GM21529 (cell line): ENCODE data around the gene CALHM4.

ENCODE experiments used
- ATAC-seq: cut with Tn5 transposase; IDR thresholded peaks from one replicate; pipeline ENCODE4 v1.9.1; 2021; ENCODE audit not compliant: unreplicated experiment

CALHM4 gene, protein sequence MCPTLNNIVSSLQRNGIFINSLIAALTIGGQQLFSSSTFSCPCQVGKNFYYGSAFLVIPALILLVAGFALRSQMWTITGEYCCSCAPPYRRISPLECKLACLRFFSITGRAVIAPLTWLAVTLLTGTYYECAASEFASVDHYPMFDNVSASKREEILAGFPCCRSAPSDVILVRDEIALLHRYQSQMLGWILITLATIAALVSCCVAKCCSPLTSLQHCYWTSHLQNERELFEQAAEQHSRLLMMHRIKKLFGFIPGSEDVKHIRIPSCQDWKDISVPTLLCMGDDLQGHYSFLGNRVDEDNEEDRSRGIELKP

GRCh38 chr6:116553451-116553850 is at the start of gene CALHM4:
CALHM4 (plus strand) TSS chr6:116553751; CDS start chr6:116553794, 43 bp downstream.
- no peak for ATAC-seq

DNA sequence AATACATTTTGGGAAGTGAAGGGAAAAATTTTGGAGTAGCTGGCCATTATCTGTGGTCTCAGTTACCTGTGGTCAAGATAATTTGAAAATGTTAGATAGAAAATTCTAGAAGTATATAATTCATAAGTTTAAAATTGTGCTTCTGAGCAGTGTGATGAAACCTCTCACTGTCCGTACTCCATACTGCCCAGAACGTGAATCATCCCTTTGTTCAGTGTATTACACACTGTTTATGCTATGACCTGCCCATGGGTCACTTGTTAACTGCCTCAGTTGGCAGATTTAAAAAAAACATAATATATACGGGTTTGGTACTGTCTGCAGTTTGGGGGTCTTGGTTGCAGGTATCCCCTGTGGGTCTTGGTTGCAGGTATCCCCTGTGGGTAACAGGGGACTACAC is 46.2 kb upstream of the CALHM4 start:
- no peak for ATAC-seq

GRCh38 chr6:116508527-116508926 is 45.0 kb upstream of the CALHM4 start:
- ATAC-seq: no peak

DNA sequence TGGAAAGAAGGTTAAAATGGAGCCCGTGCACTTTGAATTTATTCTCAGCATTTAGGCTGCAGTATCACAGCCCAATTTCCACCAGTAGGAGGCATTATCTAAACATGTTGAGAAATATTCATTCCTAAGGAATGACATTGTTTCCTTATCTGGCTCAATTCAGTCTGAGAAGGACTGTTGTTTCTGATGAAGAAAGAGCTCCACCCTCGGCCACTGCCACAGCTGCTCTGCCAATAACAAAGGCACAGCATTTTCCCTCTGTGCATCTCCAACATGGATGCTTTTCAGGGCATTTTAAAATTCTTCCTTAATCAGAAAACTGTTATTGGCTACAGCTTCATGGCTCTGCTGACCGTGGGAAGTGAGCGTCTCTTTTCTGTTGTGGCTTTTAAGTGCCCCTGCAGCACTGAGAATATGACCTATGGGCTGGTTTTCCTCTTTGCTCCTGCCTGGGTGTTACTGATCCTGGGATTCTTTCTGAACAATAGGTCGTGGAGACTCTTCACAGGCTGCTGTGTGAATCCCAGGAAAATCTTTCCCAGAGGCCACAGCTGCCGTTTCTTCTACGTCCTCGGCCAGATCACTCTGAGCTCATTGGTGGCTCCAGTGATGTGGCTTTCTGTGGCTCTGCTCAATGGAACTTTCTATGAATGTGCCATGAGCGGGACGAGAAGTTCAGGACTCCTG is 42.0 kb upstream of the CALHM4 start, which contains the start of gene CALHM5:
CALHM5 (plus strand) TSS at position 216 of the 687 bp plus-strand sequence; CDS start at position 274, 58 bp downstream.
- ATAC-seq: no peak

DNA sequence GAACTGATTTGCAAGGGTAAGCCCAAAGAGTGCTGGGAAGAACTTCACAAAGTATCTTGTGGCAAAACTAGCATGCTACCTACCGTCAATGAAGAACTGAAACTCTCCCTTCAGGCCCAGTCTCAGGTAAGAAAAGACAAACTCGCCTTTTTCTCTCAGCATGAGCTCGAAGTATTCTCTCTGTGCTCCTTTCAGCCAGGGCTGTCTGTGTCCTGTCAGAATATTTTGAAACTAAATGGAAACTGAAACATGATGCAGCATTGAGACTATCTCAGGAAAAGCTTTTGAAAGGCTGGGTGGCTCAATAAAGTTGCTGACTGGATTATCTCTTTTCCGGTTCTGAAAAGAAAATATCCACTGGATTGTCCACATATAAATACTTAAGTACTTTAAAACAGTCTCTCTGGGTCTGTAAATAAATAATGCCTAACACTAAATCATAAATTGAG is 41.4 kb upstream of the CALHM4 start:
- ATAC-seq: peak; percentile 93

GRCh38 chr6:116512734-116513133 is 40.8 kb upstream of the CALHM4 start:
- no peak for ATAC-seq

DNA sequence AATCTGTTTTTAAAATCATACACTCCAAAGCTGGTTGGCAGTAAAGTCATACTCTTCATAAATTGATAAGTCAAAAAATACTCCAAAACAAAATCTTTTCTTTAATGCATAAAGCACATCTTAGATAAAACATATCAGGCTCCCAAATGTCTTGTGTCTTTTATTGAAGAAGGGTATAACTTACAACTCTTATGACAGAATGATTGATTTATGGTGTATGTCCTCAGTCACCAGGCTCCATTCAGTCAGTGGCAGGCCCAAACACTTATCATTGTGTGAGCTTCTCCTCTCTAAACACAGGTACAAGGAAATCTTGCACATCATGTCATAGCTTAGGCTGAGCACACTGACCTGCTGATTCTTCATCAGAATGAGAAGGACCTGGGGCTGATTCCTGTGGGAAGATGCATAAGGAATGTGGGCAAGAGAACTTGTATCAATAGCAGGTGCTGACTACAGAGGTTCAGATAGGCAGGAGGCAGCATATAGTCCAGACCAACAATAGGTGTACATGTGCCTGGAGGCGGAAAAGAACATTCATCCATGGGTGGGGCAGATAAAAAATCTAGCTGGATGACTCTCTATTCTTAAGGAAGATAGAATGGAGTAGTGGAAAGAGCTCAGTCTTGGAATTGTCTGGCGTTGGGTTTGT is 40.2 kb upstream of the CALHM4 start:
- ATAC-seq: no peak

DNA sequence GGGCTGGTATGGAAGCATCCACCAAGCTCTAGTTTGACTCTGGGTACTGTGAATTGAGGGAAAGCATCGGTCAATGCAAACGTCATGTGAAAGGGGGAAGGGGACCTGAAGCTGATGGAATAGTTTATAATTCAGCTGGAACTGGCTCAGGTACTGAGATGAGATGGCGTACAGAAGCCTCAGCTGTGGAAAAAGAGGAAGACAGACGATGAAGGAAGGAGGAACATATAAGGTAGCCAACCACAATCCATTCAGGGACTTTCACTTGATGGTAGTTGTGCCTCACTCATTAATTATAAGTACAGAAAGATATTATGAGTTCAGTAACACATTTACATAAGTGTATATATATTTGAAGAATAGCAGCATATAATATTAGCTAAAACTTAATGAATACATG is 39.4 kb upstream of the CALHM4 start:
- no peak for ATAC-seq

GRCh38 chr6:116515141-116515540 is 38.4 kb upstream of the CALHM4 start:
- ATAC-seq: no peak

GRCh38 chr6:116518621-116519368 is 34.8 kb upstream of the CALHM4 start:
- no peak for ATAC-seq

GRCh38 chr6:116522896-116523295 is 30.7 kb upstream of the CALHM4 start:
- ATAC-seq: no peak

GRCh38 chr6:116524236-116524635 is 29.3 kb upstream of the CALHM4 start:
- no peak for ATAC-seq

DNA sequence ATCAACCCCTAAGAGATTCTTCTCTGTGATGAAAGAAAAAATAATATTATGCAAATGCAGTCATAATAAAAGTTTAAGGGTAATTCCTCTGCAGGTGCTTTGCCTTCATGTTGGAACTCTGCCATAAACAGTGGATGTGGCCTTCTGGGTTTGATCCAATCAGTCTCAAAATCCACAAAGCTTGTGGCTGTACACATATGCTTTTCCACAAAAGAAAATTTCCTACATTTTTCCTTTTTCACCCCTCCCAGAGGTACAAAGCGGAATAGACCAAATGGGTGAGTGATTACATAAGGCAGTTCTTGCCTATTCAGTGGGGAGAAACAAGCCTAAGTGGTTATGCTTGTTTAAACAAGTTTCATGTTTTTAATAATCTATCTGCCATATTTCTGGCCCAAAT is 25.4 kb upstream of the CALHM4 start:
- no peak for ATAC-seq

GRCh38 chr6:116528780-116529179 is 24.8 kb upstream of the CALHM4 start:
- ATAC-seq: no peak

DNA sequence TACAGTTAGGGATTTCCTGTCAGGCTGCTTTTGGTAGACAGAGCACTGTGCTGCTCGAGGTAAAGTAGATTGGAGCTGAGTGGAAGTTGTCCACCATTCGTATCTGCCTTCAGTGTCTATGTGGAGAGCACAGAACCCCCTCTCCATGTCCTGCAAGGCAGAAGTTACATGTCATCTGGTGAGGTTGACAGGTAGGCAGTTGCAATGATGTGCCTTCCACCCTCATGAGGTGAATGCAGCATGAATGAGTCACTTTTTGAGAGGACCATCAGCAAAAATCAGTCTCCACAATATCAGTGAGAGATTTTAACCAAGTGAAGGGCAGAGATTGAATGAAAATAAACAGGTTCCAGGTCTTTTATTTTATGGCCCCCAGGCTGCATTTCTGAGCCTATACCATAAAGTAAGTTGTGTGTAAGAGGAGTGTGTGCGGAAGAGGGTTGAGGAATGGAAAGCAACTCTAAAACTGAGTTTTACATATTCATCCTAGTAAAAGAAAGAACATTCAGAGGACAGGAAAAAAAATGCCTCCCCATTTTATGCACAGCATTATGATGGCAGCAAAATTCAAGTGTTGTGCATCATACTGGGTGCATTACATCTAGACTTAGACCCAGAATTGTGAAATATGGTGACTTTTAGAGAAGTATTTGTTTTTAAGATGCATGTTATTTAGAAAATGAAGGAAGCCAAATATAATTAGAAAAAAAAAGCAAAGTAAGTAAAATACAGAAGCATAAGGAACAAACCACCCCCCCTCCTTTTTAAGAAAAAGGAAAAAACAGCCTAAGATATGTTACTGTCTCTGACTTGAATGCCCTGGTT is 23.9 kb upstream of the CALHM4 start:
- ATAC-seq: no peak

- ATAC-seq: no peak
Measured at GRCh38 chr6:116530436-116530835, 23.1 kb upstream of the CALHM4 start.

- ATAC-seq: peak; percentile 84
Measured at GRCh38 chr6:116531675-116532570, 21.6 kb upstream of the CALHM4 start.

GRCh38 chr6:116533233-116533957 is 20.2 kb upstream of the CALHM4 start:
- ATAC-seq: no peak

- no peak for ATAC-seq
Measured at GRCh38 chr6:116535109-116535508, 18.4 kb upstream of the CALHM4 start.
